WTC11 (cell line): ENCODE data around the gene REEP1. TPM values are rescaled to one million over a fixed set of nuclear protein-coding genes. Genes with fewer than 3 reads are reported as not detected.

Experiments used
- ATAC-seq: fragments of 200-7000 bp; cut with Tn5 transposase; 2 replicates; pipeline ENCODE4 v1.10.0; 2021; ENCODE audit warnings: mild to moderate bottlenecking, moderate library complexity
- CTCF ChIA-PET: fragments of 300-600 bp; sonication (Branson Sonifier 250); formaldehyde crosslinking; loops from one replicate; lab custom pipeline; 2021; ENCODE audit warnings: antibody characterized with exemption; lab: Charles Lee
- POLR2A ChIA-PET: fragments of 350-600 bp; sonication (Branson Sonifier 250); formaldehyde crosslinking; loops from one replicate; lab custom pipeline; 2021; ENCODE audit warnings: antibody characterized with exemption; lab: Charles Lee
- DNase-seq: peaks from one replicate; pipeline ENCODE4 v3.0.0; 2021; ENCODE audit warnings: low spot score
- H3K27ac Mint-ChIP-seq: 2 replicates; pipeline ENCODE4 v1.8.0; 2021; ENCODE audit warnings: mixed read lengths
- H3K27me3 Mint-ChIP-seq: 2 replicates; pipeline ENCODE4 v1.8.0; 2021; ENCODE audit warnings: low read depth, mild to moderate bottlenecking, moderate library complexity, mixed read lengths
- H3K36me3 Mint-ChIP-seq: 2 replicates; pipeline ENCODE4 v1.8.0; 2021; ENCODE audit warnings: mixed read lengths
- H3K4me1 Mint-ChIP-seq: 2 replicates; pipeline ENCODE4 v1.8.0; 2022; ENCODE audit warnings: mixed read lengths
- H3K4me3 Mint-ChIP-seq: 2 replicates; pipeline ENCODE4 v1.8.0; 2021; ENCODE audit warnings: mild to moderate bottlenecking, moderate library complexity, mixed read lengths
- H3K9me3 Mint-ChIP-seq: 2 replicates; pipeline ENCODE4 v1.8.0; 2021; ENCODE audit warnings: mixed read lengths
- ATF3 ChIP-seq: sonication (generic); formaldehyde crosslinking; conservative IDR thresholded peaks from 2 replicates; pipeline ENCODE4 v1.8.1; 2022; ENCODE audit warnings: mild to moderate bottlenecking, missing genetic modification reagents
- CDX4 ChIP-seq: fragments of 250-450 bp; sonication (Bioruptor Pico); IDR thresholded peaks from 2 replicates; pipeline ENCODE4 v1.9.0; 2021; ENCODE audit warnings: moderate library complexity, mild to moderate bottlenecking, inconsistent platforms, borderline replicate concordance
- CTCF ChIP-seq: fragments of 200-600 bp; IDR thresholded peaks from 2 replicates; pipeline ENCODE4 v1.8.0; 2022; ENCODE audit warnings: antibody characterized with exemption
- JUN ChIP-seq: sonication (generic); formaldehyde crosslinking; IDR thresholded peaks from 2 replicates; pipeline ENCODE4 v1.8.0; 2023; ENCODE audit warnings: mild to moderate bottlenecking, missing genetic modification reagents
- MXD4 ChIP-seq: fragments of 250-450 bp; sonication (Bioruptor Pico); IDR thresholded peaks from 2 replicates; pipeline ENCODE4 v1.8.0; 2021; ENCODE audit warnings: mild to moderate bottlenecking, moderate library complexity, borderline replicate concordance
- NR2C2 ChIP-seq: sonication (generic); formaldehyde crosslinking; IDR thresholded peaks from 2 replicates; pipeline ENCODE4 v1.8.0; 2022; ENCODE audit warnings: mild to moderate bottlenecking, missing genetic modification reagents
- NR3C1 ChIP-seq: sonication (generic); formaldehyde crosslinking; conservative IDR thresholded peaks from 2 replicates; pipeline ENCODE4 v1.8.1; 2023; ENCODE audit warnings: low read depth, mild to moderate bottlenecking, missing genetic modification reagents
- OVOL2 ChIP-seq: fragments of 250-450 bp; sonication (Bioruptor Pico); IDR thresholded peaks from 2 replicates; pipeline ENCODE4 v1.9.0; 2021; ENCODE audit warnings: mild to moderate bottlenecking, borderline replicate concordance
- PREB ChIP-seq: sonication (generic); formaldehyde crosslinking; IDR thresholded peaks from 2 replicates; pipeline ENCODE4 v1.8.1; 2022; ENCODE audit warnings: mild to moderate bottlenecking, missing genetic modification reagents, moderate library complexity, borderline replicate concordance
- SP1 ChIP-seq: sonication (generic); formaldehyde crosslinking; conservative IDR thresholded peaks from 2 replicates; pipeline ENCODE4 v1.8.1; 2022; ENCODE audit warnings: missing genetic modification reagents
- STAT6 ChIP-seq: sonication (generic); formaldehyde crosslinking; conservative IDR thresholded peaks from 2 replicates; pipeline ENCODE4 v1.8.1; 2023; ENCODE audit warnings: mild to moderate bottlenecking, low read depth, missing genetic modification reagents, moderate library complexity
- ZNF138 ChIP-seq: sonication (generic); formaldehyde crosslinking; conservative IDR thresholded peaks from 2 replicates; pipeline ENCODE4 v1.8.1; 2022; ENCODE audit warnings: mild to moderate bottlenecking, moderate library complexity, missing genetic modification reagents
- ZNF317 ChIP-seq: sonication (generic); formaldehyde crosslinking; IDR thresholded peaks from 2 replicates; pipeline ENCODE4 v1.8.1; 2023; ENCODE audit warnings: low read depth, mild to moderate bottlenecking, moderate library complexity, missing genetic modification reagents, borderline replicate concordance
- ZNF396 ChIP-seq: fragments of 250-450 bp; sonication (Bioruptor Pico); IDR thresholded peaks from 2 replicates; pipeline ENCODE4 v1.8.0; 2021; ENCODE audit warnings: mild to moderate bottlenecking, moderate library complexity, borderline replicate concordance
- total RNA-seq: library from RNA; stranded (reverse); gene quantifications from 3 replicates; pipeline ENCODE4 v1.2.3, GENCODE V29; 2021
- TF ChIP-seq, protein P1 (sequence below): sonication (generic); formaldehyde crosslinking; IDR thresholded peaks from 2 replicates; pipeline ENCODE4 v1.8.0; 2022; ENCODE audit warnings: mild to moderate bottlenecking, missing genetic modification reagents
- TF ChIP-seq, protein P2 (sequence below): sonication (generic); formaldehyde crosslinking; IDR thresholded peaks from 2 replicates; pipeline ENCODE4 v1.8.1; 2022; ENCODE audit warnings: low read depth, missing genetic modification reagents, borderline replicate concordance

REEP1 gene
- total RNA-seq, 1 experiment from 2014 or later, result 1.9 TPM

GRCh38 chr2:86223140-86223926 lies 114.1 kb downstream of the REEP1 start:
- DNase-seq, result no peak
- CTCF ChIA-PET, result interaction anchor here (4.0 to 4.3 kb wide), 2 partner anchors 144 to 149 kb away, joined by 45 to 52 read pairs; no protein-coding TSS in a partner anchor
- Mint-ChIP-seq H3K36me3 (no peaks in the 10 kb centered on the region), H3K9me3 (no peaks in the 10 kb centered on the region), H3K4me3 (no peak overlapping the region), H3K4me1 (peaks cover 16% of the 10 kb centered on the region), H3K27me3 (no peaks in the 10 kb centered on the region), H3K27ac (no peak overlapping the region)
- peak; percentile 75 for ATAC-seq
- POLR2A ChIA-PET, result no interaction called here
- TF ChIP-seq ZNF317 (CRISPR knock-in tag) (no peak), ZNF396 (CRISPR knock-in tag) (no peak), STAT6 (no peak)

GRCh38 chr2:86221066-86221684 lies 116.3 kb downstream of the REEP1 start:
- Mint-ChIP-seq H3K27me3 (no peaks in the 10 kb centered on the region), H3K27ac (no peak overlapping the region), H3K4me1 (peaks cover 28% of the 10 kb centered on the region), H3K9me3 (no peaks in the 10 kb centered on the region), H3K36me3 (no peaks in the 10 kb centered on the region), H3K4me3 (no peak overlapping the region)
- ChIA-PET POLR2A (no interaction called here), CTCF (interaction anchor here (0.6 to 4.3 kb wide), 35 partner anchors 9 to 231 kb away, joined by 3 to 52 read pairs (median 4); partner anchors contain the start of genes KDM3A and REEP1)
- TF ChIP-seq, protein P1, sequence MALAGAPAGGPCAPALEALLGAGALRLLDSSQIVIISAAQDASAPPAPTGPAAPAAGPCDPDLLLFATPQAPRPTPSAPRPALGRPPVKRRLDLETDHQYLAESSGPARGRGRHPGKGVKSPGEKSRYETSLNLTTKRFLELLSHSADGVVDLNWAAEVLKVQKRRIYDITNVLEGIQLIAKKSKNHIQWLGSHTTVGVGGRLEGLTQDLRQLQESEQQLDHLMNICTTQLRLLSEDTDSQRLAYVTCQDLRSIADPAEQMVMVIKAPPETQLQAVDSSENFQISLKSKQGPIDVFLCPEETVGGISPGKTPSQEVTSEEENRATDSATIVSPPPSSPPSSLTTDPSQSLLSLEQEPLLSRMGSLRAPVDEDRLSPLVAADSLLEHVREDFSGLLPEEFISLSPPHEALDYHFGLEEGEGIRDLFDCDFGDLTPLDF (CRISPR knock-in tag), result no peak
- peak; percentile 85 for TF ChIP-seq CTCF
- ATAC-seq (peak; percentile 82), DNase-seq (peak; percentile 67)

DNA sequence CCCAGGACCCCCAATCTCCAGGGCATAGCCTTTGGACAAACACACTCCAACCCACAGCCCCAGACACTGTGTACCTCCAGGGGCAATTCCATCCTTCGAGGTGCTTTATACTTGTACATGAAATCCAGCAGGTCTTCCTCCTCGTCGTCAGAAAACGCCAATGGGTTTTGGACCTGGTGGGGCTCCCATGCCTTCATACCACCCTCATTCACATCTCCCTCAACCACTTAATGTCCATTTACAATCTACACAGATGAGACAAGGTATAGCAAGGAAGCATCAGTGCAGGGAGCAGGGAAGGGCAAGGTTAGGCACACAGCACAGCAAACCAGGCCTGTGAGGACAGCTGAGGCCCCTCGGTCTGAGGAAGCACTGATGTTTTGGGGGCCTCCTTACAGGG lies 117.5 kb downstream of the REEP1 start:
- ATAC-seq (no peak), DNase-seq (no peak)
- Mint-ChIP-seq H3K27me3 (no peaks in the 10 kb centered on the region), H3K9me3 (no peaks in the 10 kb centered on the region), H3K27ac (no peak overlapping the region), H3K36me3 (no peaks in the 10 kb centered on the region), H3K4me1 (peaks cover 28% of the 10 kb centered on the region), H3K4me3 (no peak overlapping the region)
- ChIA-PET CTCF (interaction anchor here (0.9 to 4.3 kb wide), 9 partner anchors 12 to 166 kb away, joined by 3 to 52 read pairs (median 4); no protein-coding TSS in a partner anchor), POLR2A (no interaction called here)
- TF ChIP-seq PREB (CRISPR knock-in tag) (no peak), ZNF138 (no peak), CDX4 (CRISPR knock-in tag) (no peak), OVOL2 (CRISPR knock-in tag) (no peak), STAT6 (no peak), SP1 (CRISPR knock-in tag) (no peak), NR2C2 (CRISPR knock-in tag) (no peak), JUN (CRISPR knock-in tag) (no peak), MXD4 (CRISPR knock-in tag) (no peak), NR3C1 (CRISPR knock-in tag) (no peak), ATF3 (CRISPR knock-in tag) (no peak)
- TF ChIP-seq, protein P2, sequence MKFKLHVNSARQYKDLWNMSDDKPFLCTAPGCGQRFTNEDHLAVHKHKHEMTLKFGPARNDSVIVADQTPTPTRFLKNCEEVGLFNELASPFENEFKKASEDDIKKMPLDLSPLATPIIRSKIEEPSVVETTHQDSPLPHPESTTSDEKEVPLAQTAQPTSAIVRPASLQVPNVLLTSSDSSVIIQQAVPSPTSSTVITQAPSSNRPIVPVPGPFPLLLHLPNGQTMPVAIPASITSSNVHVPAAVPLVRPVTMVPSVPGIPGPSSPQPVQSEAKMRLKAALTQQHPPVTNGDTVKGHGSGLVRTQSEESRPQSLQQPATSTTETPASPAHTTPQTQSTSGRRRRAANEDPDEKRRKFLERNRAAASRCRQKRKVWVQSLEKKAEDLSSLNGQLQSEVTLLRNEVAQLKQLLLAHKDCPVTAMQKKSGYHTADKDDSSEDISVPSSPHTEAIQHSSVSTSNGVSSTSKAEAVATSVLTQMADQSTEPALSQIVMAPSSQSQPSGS (CRISPR knock-in tag), result no peak
